Activated naive CD4-positive, alpha-beta T cell treated with anti-CD3 and anti-CD28 coated beads, Interleukin-2, amount 50 U/mL, for 72 hours (primary cell): ENCODE measurements around the gene ARVCF. TPM values are rescaled to one million over a fixed set of nuclear protein-coding genes. Genes with fewer than 3 reads are reported as not detected.

Source experiments
- ATAC-seq, 2 donors: fragments of 150-1000 bp; cut with Tn5 transposase; 2 replicates each; pipeline ENCODE4 v1.10.0; 2021; ENCODE audit warnings: mild to moderate bottlenecking in 2 of 2, moderate library complexity in 2 of 2
- DNase-seq, 2 donors: peaks; one replicate each; pipeline ENCODE4 v3.0.0; 2021 to 2022; ENCODE audit warnings: low spot score in 2 of 2
- H3K27ac Mint-ChIP-seq, 2 donors: one replicate each; pipeline ENCODE4 v1.8.0; 2022; ENCODE audit warnings: mild to moderate bottlenecking in 2 of 2, mixed read lengths in 2 of 2
- H3K36me3 Mint-ChIP-seq, 2 donors: one replicate each; pipeline ENCODE4 v1.8.0; 2022; ENCODE audit warnings: mixed read lengths in 2 of 2
- H3K9me3 Mint-ChIP-seq, 2 donors: one replicate each; pipeline ENCODE4 v1.8.0; 2022; ENCODE audit warnings: mixed read lengths in 2 of 2
- total RNA-seq, 2 donors: library from RNA; stranded (reverse); gene quantifications; one replicate each; pipeline ENCODE4 v1.2.3, GENCODE V29; 2022

ARVCF gene
- total RNA-seq, 2 donors from 2014 or later: 1.9 to 4.3 TPM

- ATAC-seq: no peak
- Mint-ChIP-seq H3K27ac (no peak overlapping the region), H3K9me3 (no peaks in the 10 kb centered on the region), H3K36me3 (no peaks in the 10 kb centered on the region)
- DNase-seq: no peak
Measured at GRCh38 chr22:19988965-19989724, 27.5 kb downstream of the ARVCF start.

- no peaks in the 10 kb centered on the region for H3K9me3 Mint-ChIP-seq
- H3K36me3 Mint-ChIP-seq: no peaks in the 10 kb centered on the region
- ATAC-seq (no peak), DNase-seq (no peak)
- H3K27ac Mint-ChIP-seq: no peak overlapping the region
Measured at GRCh38 chr22:19988331-19988808, 28.3 kb downstream of the ARVCF start.

GRCh38 chr22:19987394-19988306 is 29.0 kb downstream of the ARVCF start:
- DNase-seq (no peak), ATAC-seq (no peak)
- no peak overlapping the region for H3K27ac Mint-ChIP-seq
- no peaks in the 10 kb centered on the region for H3K36me3 Mint-ChIP-seq
- H3K9me3 Mint-ChIP-seq: no peaks in the 10 kb centered on the region

GRCh38 chr22:19986410-19987341 is 29.9 kb downstream of the ARVCF start:
- DNase-seq (peak in 1 of 2 donors; percentile 81), ATAC-seq (peak; percentile 81 to 91)
- H3K36me3 Mint-ChIP-seq: no peaks in the 10 kb centered on the region
- H3K27ac Mint-ChIP-seq: no peak overlapping the region
- H3K9me3 Mint-ChIP-seq: no peaks in the 10 kb centered on the region

GRCh38 chr22:19986011-19986409 is 30.6 kb downstream of the ARVCF start:
- Mint-ChIP-seq H3K27ac (no peak overlapping the region), H3K36me3 (no peaks in the 10 kb centered on the region), H3K9me3 (no peaks in the 10 kb centered on the region)
- no peak for DNase-seq
- ATAC-seq: peak in 1 of 2 donors; percentile 2

- no peak for ATAC-seq
- H3K27ac Mint-ChIP-seq: no peak overlapping the region
- DNase-seq: no peak
- H3K36me3 Mint-ChIP-seq: no peaks in the 10 kb centered on the region
- H3K9me3 Mint-ChIP-seq: no peaks in the 10 kb centered on the region
Measured at GRCh38 chr22:19984851-19985811, 31.5 kb downstream of the ARVCF start.

- no peak for DNase-seq
- Mint-ChIP-seq H3K27ac (no peak overlapping the region), H3K9me3 (no peaks in the 10 kb centered on the region), H3K36me3 (no peaks in the 10 kb centered on the region)
- peak in 1 of 2 donors; percentile 36 for ATAC-seq
Measured at GRCh38 chr22:19984201-19984753, 32.3 kb downstream of the ARVCF start.

GRCh38 chr22:19983741-19984140 is 32.9 kb downstream of the ARVCF start:
- Mint-ChIP-seq H3K36me3 (no peaks in the 10 kb centered on the region), H3K27ac (no peak overlapping the region), H3K9me3 (no peaks in the 10 kb centered on the region)
- no peak for ATAC-seq
- no peak for DNase-seq

- no peak for DNase-seq
- Mint-ChIP-seq H3K27ac (no peak overlapping the region), H3K9me3 (no peaks in the 10 kb centered on the region), H3K36me3 (no peaks in the 10 kb centered on the region)
- ATAC-seq: no peak
Measured at GRCh38 chr22:19982991-19983578, 33.5 kb downstream of the ARVCF start.

GRCh38 chr22:19981961-19982920 is 34.4 kb downstream of the ARVCF start:
- no peak for ATAC-seq
- DNase-seq: no peak
- Mint-ChIP-seq H3K9me3 (no peaks in the 10 kb centered on the region), H3K27ac (no peak overlapping the region), H3K36me3 (no peaks in the 10 kb centered on the region)

- H3K27ac Mint-ChIP-seq: no peak overlapping the region
- no peaks in the 10 kb centered on the region for H3K36me3 Mint-ChIP-seq
- ATAC-seq (no peak), DNase-seq (no peak)
- no peaks in the 10 kb centered on the region for H3K9me3 Mint-ChIP-seq
Measured at GRCh38 chr22:19981171-19981960, 35.3 kb downstream of the ARVCF start.

GRCh38 chr22:19980766-19981165 is 35.9 kb downstream of the ARVCF start:
- ATAC-seq (no peak), DNase-seq (no peak)

GRCh38 chr22:19979712-19980493 is 36.7 kb downstream of the ARVCF start:
- Mint-ChIP-seq H3K9me3 (no peaks in the 10 kb centered on the region), H3K36me3 (no peaks in the 10 kb centered on the region), H3K27ac (no peak overlapping the region)
- ATAC-seq: no peak
- no peak for DNase-seq

More at GRCh38 chr22:19980766-19981165, 35.9 kb downstream of the ARVCF start:
- Mint-ChIP-seq H3K27ac (no peak overlapping the region), H3K9me3 (no peaks in the 10 kb centered on the region), H3K36me3 (no peaks in the 10 kb centered on the region)
